H1 (cell line): ENCODE measurements around the gene C3. TPM values are rescaled to one million over a fixed set of nuclear protein-coding genes. Genes with fewer than 3 reads are reported as not detected.

Experiments used
- CTCF ChIA-PET: fragments of 300-600 bp; sonication (Branson Sonifier 250); formaldehyde crosslinking; loops from one replicate; lab custom pipeline; 2021; ENCODE audit not compliant: partially characterized antibody; lab: Charles Lee
- POLR2A ChIA-PET: fragments of 300-600 bp; sonication (Branson Sonifier 250); formaldehyde crosslinking; loops from one replicate; lab custom pipeline; 2021; ENCODE audit warnings: inconsistent platforms; ENCODE audit not compliant: partially characterized antibody; lab: Charles Lee
- DNase-seq, 2 experiments: peaks; one replicate each; pipeline versions ENCODE4 v3.0.0 to v3.0.0-alpha.2; 2010 to 2022; ENCODE audit warnings: low spot score in 2 of 2, low read depth in 1 of 2, mixed read lengths in 1 of 2
- FAIRE-seq: peaks from 2 replicates; lab custom pipeline; 2011; peaks lifted over from hg19 to GRCh38; lab: Jason Lieb, UNC
- H2AFZ ChIP-seq: 2 replicates; pipeline ENCODE4 v1.8.1; 2012; ENCODE audit warnings: low read length, inconsistent platforms
- H2AK5ac ChIP-seq: 2 replicates; pipeline ENCODE4 v1.6.1; 2013; ENCODE audit warnings: low read depth, low read length
- H2BK120ac ChIP-seq: replicated peaks from 2 replicates; pipeline ENCODE3; 2013; ENCODE audit warnings: low read depth, low read length, inconsistent platforms
- H2BK12ac ChIP-seq: 2 replicates; pipeline ENCODE4 v1.6.1; 2013; ENCODE audit warnings: low read depth, low read length
- H2BK15ac ChIP-seq: 2 replicates; pipeline ENCODE4 v1.6.1; 2013; ENCODE audit warnings: low read length
- H2BK20ac ChIP-seq: 2 replicates; pipeline ENCODE4 v1.6.1; 2013; ENCODE audit warnings: low read length
- H2BK5ac ChIP-seq: 2 replicates; pipeline ENCODE4 v1.6.1; 2013; ENCODE audit warnings: low read depth, low read length
- H3K14ac ChIP-seq: 2 replicates; pipeline ENCODE4 v1.6.1; 2013; ENCODE audit warnings: inconsistent platforms; ENCODE audit not compliant: insufficient read length
- H3K18ac ChIP-seq: 2 replicates; pipeline ENCODE4 v1.6.1; 2013; ENCODE audit warnings: low read length; ENCODE audit errors: extremely low read depth
- H3K23ac ChIP-seq: 2 replicates; pipeline ENCODE4 v1.6.1; 2013; ENCODE audit warnings: inconsistent platforms; ENCODE audit not compliant: insufficient read length
- H3K23me2 ChIP-seq: 2 replicates; pipeline ENCODE4 v1.6.1; 2013; ENCODE audit warnings: low read depth, low read length
- H3K27ac ChIP-seq: 2 replicates; pipeline ENCODE4 v1.6.1; 2011; ENCODE audit warnings: low read depth, low read length, inconsistent platforms
- H3K27me3 ChIP-seq, 4 experiments: replicated peaks in 1 of 4; 1 replicate in 1 of 4; 2 replicates in 3 of 4; pipeline versions ENCODE4 v1.6.1 to v1.8.1; 2011 to 2013; ENCODE audit warnings: low read length in 3 of 4, mild to moderate bottlenecking in 3 of 4, inconsistent platforms in 2 of 4, mixed read lengths in 2 of 4, moderate library complexity in 1 of 4; ENCODE audit not compliant: control insufficient read depth in 3 of 4, insufficient read depth in 3 of 4; ENCODE audit errors: extremely low read depth in 1 of 4
- H3K36me3 ChIP-seq, 4 experiments: 2 replicates each; pipeline versions ENCODE4 v1.6.1 to v1.8.1; 2011 to 2013; ENCODE audit warnings: mild to moderate bottlenecking in 4 of 4, low read length in 3 of 4, moderate library complexity in 2 of 4, control low read depth in 1 of 4, inconsistent platforms in 1 of 4; ENCODE audit not compliant: insufficient read depth in 4 of 4, control insufficient read depth in 2 of 4
- H3K4ac ChIP-seq: replicated peaks from 2 replicates; pipeline ENCODE3; 2013; ENCODE audit warnings: low read length, low read depth, mixed read lengths, inconsistent platforms; ENCODE audit not compliant: insufficient read length
- H3K4me1 ChIP-seq, 4 experiments: replicated peaks in 1 of 4; 1 replicate in 1 of 4; 2 replicates in 3 of 4; pipeline versions ENCODE4 v1.6.1 to v1.8.1; 2011 to 2013; ENCODE audit warnings: low read length in 3 of 4, inconsistent platforms in 2 of 4, mixed read lengths in 1 of 4; ENCODE audit not compliant: insufficient read depth in 4 of 4, control insufficient read depth in 3 of 4
- H3K4me2 ChIP-seq, 2 experiments: 2 replicates each; pipeline versions ENCODE4 v1.6.1 to v1.8.1; 2011 to 2013; ENCODE audit warnings: low read depth in 2 of 2, low read length in 2 of 2, control low read depth in 1 of 2, inconsistent platforms in 1 of 2, mild to moderate bottlenecking in 1 of 2; ENCODE audit not compliant: insufficient read depth in 1 of 2
- H3K4me3 ChIP-seq, 4 experiments: fragments of 200-600, 300-600 bp in 1 of 4; sonication (generic), shearing (Covaris generic), sonication (Bioruptor Twin) in 1 of 4; 2 replicates each; pipeline versions ENCODE4 v1.5.1 to v1.8.1; 2011 to 2016; ENCODE audit warnings: low read length in 4 of 4, low read depth in 3 of 4, control low read depth in 2 of 4, inconsistent platforms in 2 of 4, mild to moderate bottlenecking in 2 of 4, mixed read lengths in 1 of 4, moderate library complexity in 1 of 4; ENCODE audit not compliant: insufficient read depth in 2 of 4; ENCODE audit errors: extremely low read depth in 1 of 4
- H3K56ac ChIP-seq: replicated peaks from 2 replicates; pipeline ENCODE3; 2013; ENCODE audit warnings: low read depth, mild to moderate bottlenecking, mixed read lengths, low read length, inconsistent platforms; ENCODE audit not compliant: insufficient read length
- H3K79me1 ChIP-seq: 2 replicates; pipeline ENCODE4 v1.6.1; 2013; ENCODE audit warnings: low read depth, low read length, control low read depth
- H3K79me2 ChIP-seq, 2 experiments: 2 replicates each; pipeline versions ENCODE4 v1.6.1 to v1.8.1; 2012 to 2013; ENCODE audit warnings: low read length in 2 of 2, mild to moderate bottlenecking in 2 of 2, inconsistent platforms in 1 of 2; ENCODE audit not compliant: insufficient read depth in 2 of 2, control insufficient read depth in 1 of 2
- H3K9ac ChIP-seq, 4 experiments: replicated peaks in 1 of 4; 1 replicate in 1 of 4; 2 replicates in 3 of 4; pipeline versions ENCODE4 v1.6.1 to v1.8.1; 2011 to 2013; ENCODE audit warnings: low read depth in 3 of 4, low read length in 3 of 4, control low read depth in 2 of 4, mild to moderate bottlenecking in 2 of 4, moderate library complexity in 2 of 4, inconsistent platforms in 1 of 4; ENCODE audit errors: extremely low read depth in 1 of 4
- H3K9me3 ChIP-seq, 2 experiments: 2 replicates each; pipeline versions ENCODE4 v1.6.1 to v1.8.1; 2012 to 2013; ENCODE audit warnings: mild to moderate bottlenecking in 2 of 2, moderate library complexity in 2 of 2, control low read depth in 1 of 2, inconsistent platforms in 1 of 2, low read depth in 1 of 2, low read length in 1 of 2, mixed read lengths in 1 of 2; ENCODE audit not compliant: insufficient read depth in 2 of 2
- H4K20me1 ChIP-seq, 2 experiments: replicated peaks in 1 of 2; 2 replicates each; pipeline versions ENCODE3 to v1.8.1; 2011 to 2013; ENCODE audit warnings: inconsistent platforms in 2 of 2, low read length in 2 of 2, mild to moderate bottlenecking in 1 of 2; ENCODE audit not compliant: insufficient read depth in 2 of 2, control insufficient read depth in 1 of 2
- H4K5ac ChIP-seq: 2 replicates; pipeline ENCODE4 v1.6.1; 2013; ENCODE audit warnings: low read length, low read depth, mixed read lengths, inconsistent platforms; ENCODE audit not compliant: insufficient read length
- H4K8ac ChIP-seq: 2 replicates; pipeline ENCODE4 v1.8.0; 2013; ENCODE audit warnings: mild to moderate bottlenecking, moderate library complexity, low read length, inconsistent platforms; ENCODE audit not compliant: insufficient read depth; ENCODE audit errors: extremely low read depth
- H4K91ac ChIP-seq: replicated peaks from 2 replicates; pipeline ENCODE3; 2013; ENCODE audit warnings: low read length, mixed read lengths, inconsistent platforms; ENCODE audit not compliant: insufficient read length
- CTBP2 ChIP-seq: IDR thresholded peaks from 2 replicates; pipeline ENCODE4 v1.7.0; 2011; ENCODE audit warnings: borderline replicate concordance, mild to moderate bottlenecking, moderate library complexity, mixed read lengths, low read length; ENCODE audit not compliant: insufficient read depth, insufficient read length
- GABPA ChIP-seq: IDR thresholded peaks from 2 replicates; pipeline ENCODE4 v1.6.1; 2011; ENCODE audit warnings: mild to moderate bottlenecking, low read length, moderate library complexity, borderline replicate concordance; ENCODE audit not compliant: insufficient read depth
- NRF1 ChIP-seq: IDR thresholded peaks from 2 replicates; pipeline ENCODE4 v1.6.1; 2011; ENCODE audit warnings: mild to moderate bottlenecking, low read depth, low read length, improper control_type of control experiment
- POLR2AphosphoS5 ChIP-seq: IDR thresholded peaks from 2 replicates; pipeline ENCODE4 v1.6.1; 2011; ENCODE audit warnings: low read depth, low read length
- SIN3A ChIP-seq, 2 experiments: IDR thresholded peaks in 1 of 2; conservative IDR thresholded peaks in 1 of 2; 2 replicates each; pipeline ENCODE4 v1.6.1; 2011 to 2012; ENCODE audit warnings: low read length in 2 of 2, improper control_type of control experiment in 1 of 2, low read depth in 1 of 2, mild to moderate bottlenecking in 1 of 2
- SUZ12 ChIP-seq: fragments of 200-600 bp; sonication (generic); IDR thresholded peaks from 2 replicates; pipeline ENCODE4 v1.6.1; 2012; ENCODE audit warnings: mild to moderate bottlenecking, inconsistent platforms, low read length, moderate library complexity, mixed read lengths
- WGBS, 2 experiments: shearing (Covaris generic) in 1 of 2; methylation state at CpG; one replicate each; pipeline versions ENCODE4 v1.1.6 to v1.1.7; 2013 to 2015; ENCODE audit warnings: low lambda C conversion rate in 2 of 2, mixed read lengths in 2 of 2, inconsistent platforms in 1 of 2, low coverage in 1 of 2, missing lambda C conversion rate in 1 of 2; ENCODE audit not compliant: insufficient replicate concordance in 2 of 2, insufficient coverage in 1 of 2, insufficient read length in 1 of 2; ENCODE audit errors: extremely low coverage in 1 of 2, missing lambda C conversion rate in 1 of 2; 5-methylcytosine and 5-hydroxymethylcytosine counted together
- polyA plus RNA-seq, 7 experiments: library from polyadenylated mRNA; depleted of rRNA in 3 of 7; stranded (reverse) in 5 of 7; unstranded in 2 of 7; fragments of >200 nt in 5 of 7; fragments of 200-250 nt in 2 of 7; gene quantifications; 1 replicate in 5 of 7; 2 replicates in 1 of 7; 4 replicates in 1 of 7; pipeline versions ENCODE4 v1.2.1 to v1.2.3, GENCODE V29; 2011 to 2013; ENCODE audit warnings: missing spikeins in 2 of 7, mixed read lengths in 2 of 7
- total RNA-seq: library from RNA; stranded (reverse); fragmentation: NEBNext Ultra II Directional; extraction: Animal tissue kit (Norgen Biotek cat#: 25700); gene quantifications from 2 replicates; pipeline ENCODE4 v1.2.1, GENCODE V29; 2021

The C3 gene
- total and polyA plus RNA-seq, 2 of the 8 experiments (the other 6 are each of a cell fraction or from before 2014, with no cell fraction given), result 6.4 to 12.8 TPM

DNA sequence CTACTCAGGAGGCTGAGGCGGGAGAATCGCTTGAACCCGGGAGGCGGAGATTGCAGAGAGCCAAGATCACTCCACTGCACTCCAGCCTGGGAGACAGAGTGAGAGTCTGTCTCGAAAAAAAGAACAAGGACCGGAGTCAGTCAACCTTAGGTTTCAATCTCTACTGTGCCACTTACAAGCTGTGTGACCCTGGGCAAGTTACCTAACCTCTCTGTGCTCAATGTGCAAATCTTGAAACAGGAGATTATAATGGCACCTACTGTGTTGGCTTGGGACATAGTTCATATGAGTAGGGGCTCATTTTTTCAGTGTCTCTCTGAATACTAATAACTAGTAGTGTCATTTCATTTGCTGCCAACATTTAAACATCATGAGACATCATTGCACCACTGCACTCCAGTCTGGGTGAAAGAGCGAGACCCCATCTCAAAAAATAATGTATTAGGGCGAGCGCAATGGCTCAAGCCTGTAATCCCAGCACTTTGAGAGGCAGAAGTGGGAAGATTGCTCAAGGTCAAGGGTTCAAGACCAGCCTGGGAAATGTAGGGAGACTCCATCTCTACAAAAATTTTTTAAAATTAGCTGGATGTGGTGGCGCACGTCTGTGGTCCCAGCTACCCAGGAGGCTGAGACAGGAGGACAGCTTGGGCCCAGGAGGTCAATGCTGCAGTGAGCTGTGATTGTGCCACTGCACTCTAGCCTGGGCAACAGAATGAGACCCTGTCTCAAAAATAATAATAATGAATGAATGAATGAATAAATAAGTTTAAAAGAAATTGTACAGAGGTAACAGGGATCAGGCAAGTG lies 5.5 kb downstream of the C3 start:
- no peak overlapping the region for H2AK5ac ChIP-seq
- no peak for FAIRE-seq
- POLR2A ChIA-PET, result interaction anchor here (0.6 to 0.7 kb wide), 2 partner anchors 16 to 21 kb away, joined by 3 to 4 read pairs; no protein-coding TSS in a partner anchor

More for the DNA sequence above, 5.5 kb downstream of the C3 start:
- Histone ChIP-seq H2BK15ac (no peak overlapping the region), H3K56ac (no peak overlapping the region), H3K79me1 (no peaks in the 10 kb centered on the region), H3K14ac (no peak overlapping the region), H2BK20ac (no peak overlapping the region), H4K8ac (no peak overlapping the region), H4K5ac (no peak overlapping the region), H3K18ac (no peak overlapping the region), H2BK5ac (no peak overlapping the region), H3K79me2 (no peaks in the 10 kb centered on the region; a peak in 1 of 4 replicates), H4K20me1 (peaks cover 0 to 6% of the 10 kb centered on the region in 2 experiments), H2AFZ (no peak overlapping the region), H3K27ac (no peak overlapping the region), H3K27me3 (peaks cover 0 to 18% (median 16%) of the 10 kb centered on the region in 4 experiments; a peak in 6 of 7 replicates), H3K23me2 (peaks cover 18% of the 10 kb centered on the region), H3K4me2 (no peak overlapping the region), H3K23ac (no peak overlapping the region), H4K91ac (no peak overlapping the region), H3K36me3 (no peaks in the 10 kb centered on the region; a peak in 1 of 8 replicates), H2BK12ac (no peak overlapping the region), H3K4me1 (peaks cover 0 to 13% (median 6%) of the 10 kb centered on the region in 4 experiments; a peak in 6 of 7 replicates), H2BK120ac (no peak overlapping the region), H3K4me3 (no peak overlapping the region), H3K9ac (no peak overlapping the region), H3K4ac (no peak overlapping the region), H3K9me3 (no peaks in the 10 kb centered on the region)
- no peak for TF ChIP-seq CTBP2
- no peak for TF ChIP-seq POLR2AphosphoS5
- no peak for TF ChIP-seq SIN3A (conservative IDR thresholded peaks at IDR 0.05 in 1 of 2, IDR thresholded peaks at IDR 0.05 in 1 of 2; ENCODE audit: low read depth in 1 of 2, low read length in 2 of 2)
- TF ChIP-seq SUZ12, result no peak
- no peak for TF ChIP-seq GABPA
- TF ChIP-seq NRF1, result no peak
- 91% methylated on average over 11 of the region's 11 CpGs; no CpG with 5 or more reads in 1 of the 2 experiments for WGBS, 2 experiments
- CTCF ChIA-PET, result interaction anchor here (1.0 to 1.8 kb wide), 5 partner anchors 11 to 238 kb away, joined by 3 to 5 read pairs (median 4); no protein-coding TSS in a partner anchor
- no peak for DNase-seq
